NCI-H1694 (cell line): ENCODE data around the gene PXDC1.
"Not testable (repeated sequence)": the region's sequence is repeated elsewhere in the genome, so short reads cannot be mapped to it uniquely, and the experiment has no call there.

ENCODE experiments used
- DNase-seq: peaks from one replicate; lab custom pipeline; 2025; lab: John Stamatoyannopoulos, UW

PXDC1 gene

DNA sequence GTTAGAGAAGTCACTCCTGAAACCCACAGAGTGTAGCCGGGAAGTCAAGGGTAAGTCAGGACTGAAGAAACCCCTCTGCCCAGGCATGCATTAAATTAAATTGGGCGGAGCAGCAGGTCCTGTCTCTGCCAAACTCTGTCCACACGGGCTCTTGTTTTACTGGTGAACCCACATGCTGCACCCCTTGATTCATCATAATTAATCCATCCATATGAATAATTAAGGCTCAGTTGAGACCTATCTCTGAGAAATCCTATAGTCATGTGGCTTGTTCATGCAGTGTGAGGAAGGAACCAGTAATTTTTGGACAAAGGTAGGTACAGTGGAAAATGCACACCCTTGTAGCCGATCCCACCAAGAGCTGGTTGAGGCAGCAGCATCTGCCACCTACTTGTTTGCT, 43.0 kb downstream of the PXDC1 start:
- no peak for DNase-seq

DNA sequence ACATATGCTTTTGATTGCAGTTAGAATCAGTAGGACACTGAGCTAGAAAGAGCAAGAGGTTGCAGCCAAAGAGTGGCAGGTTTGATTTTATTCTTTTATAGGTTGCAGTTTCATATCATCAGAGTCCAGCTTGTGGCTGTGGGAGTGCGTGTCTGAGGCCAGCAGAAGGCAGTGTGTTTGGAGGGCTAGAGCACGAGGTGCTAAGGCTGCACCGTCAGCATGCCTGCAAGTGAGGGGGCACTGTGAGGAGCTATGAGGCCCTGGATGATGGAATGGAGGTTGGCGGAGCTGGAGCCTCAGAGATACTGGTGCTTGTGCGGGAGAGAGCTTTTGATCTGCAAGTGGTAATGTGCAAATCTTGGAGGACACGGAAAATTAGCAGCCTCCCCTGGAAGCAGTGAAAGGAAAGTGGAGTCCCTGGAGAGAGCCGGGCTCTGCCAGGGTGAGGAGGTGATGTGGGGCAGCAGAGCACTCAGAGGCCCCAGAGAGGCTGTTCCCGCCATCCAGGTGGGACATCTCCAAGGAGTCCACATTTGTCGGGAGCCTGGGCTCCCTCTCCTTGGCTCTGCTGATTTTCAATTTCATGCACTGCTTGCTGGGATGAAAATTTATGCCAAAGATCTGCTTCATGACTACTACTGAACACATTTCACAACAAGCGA, 43.6 kb downstream of the PXDC1 start:
- no peak for DNase-seq

DNA sequence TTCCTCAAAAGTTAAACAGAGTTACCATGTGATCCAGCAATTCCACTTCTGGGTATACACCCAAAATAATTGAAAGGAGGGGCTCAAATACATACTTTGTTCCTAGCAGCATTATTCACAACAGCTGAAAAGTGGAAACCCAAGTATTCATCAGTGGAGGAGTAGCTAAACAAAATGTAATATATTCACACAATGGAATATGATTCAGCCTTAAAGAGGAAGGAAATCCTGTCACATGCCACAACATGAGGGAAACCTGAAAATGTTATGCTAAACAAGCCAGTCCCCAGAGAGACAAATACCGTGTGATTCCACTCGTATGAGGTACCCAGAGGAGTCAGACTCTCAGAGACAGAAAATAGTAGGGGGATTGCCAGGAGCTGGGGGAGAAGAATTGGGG, 44.5 kb downstream of the PXDC1 start:
- no peak for DNase-seq

DNA sequence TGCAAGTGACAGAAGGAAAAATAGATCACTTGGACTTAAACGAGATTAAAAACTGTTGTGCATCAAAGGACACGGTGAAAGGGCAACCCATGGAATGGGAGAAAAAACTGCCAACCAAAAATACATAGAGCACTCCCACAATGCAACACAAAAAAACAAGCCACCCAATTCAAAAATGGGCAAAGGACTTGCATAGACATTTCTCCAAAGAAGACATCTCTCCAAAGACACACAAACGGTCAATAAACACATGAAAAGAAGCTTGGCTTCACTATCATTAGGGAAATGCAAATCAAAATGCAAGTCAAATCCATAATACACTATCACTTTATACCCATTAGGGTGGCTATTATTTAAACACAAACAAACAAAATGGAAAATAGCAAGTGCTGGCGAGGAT, 45.0 kb downstream of the PXDC1 start:
- DNase-seq = no peak

DNA sequence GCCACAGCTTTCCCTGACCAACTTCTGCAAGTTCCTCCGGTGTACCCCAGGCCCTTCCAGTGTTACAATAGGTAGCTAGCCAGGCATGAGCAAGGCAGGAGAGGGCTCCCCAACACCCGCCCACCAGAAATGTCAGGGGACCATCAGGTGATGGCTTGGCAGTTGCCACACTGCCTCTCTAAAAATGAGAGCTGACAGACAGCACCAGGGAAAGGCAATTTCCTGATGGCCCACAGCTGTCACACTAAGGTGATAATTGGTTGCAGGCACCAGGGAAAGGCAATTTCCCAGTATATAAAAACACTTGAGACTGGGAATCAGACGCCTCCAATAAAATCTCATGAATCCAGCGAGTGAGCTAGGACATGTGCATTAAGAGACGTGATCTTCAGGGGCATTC, 49.9 kb downstream of the PXDC1 start:
- no peak for DNase-seq

DNA sequence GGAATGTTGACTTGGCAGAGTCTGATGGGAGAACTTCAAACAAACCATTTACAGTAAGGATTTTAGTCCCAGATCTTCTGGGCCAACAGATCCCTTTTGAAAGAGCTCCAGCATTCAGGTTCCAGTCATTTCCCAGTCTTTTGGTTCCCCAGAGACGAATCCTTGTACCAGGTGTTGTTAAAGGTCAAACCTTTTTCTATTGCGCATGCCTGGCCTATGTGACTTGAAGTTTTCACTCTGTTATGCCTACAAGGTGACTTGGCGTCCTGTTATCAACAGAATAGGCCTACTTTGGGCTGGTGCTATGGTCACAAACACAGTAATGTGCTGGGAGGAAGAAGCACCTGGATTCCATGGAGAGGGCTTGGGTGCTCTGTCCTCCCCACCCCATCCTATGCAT, 52.3 kb downstream of the PXDC1 start:
- no peak for DNase-seq

DNA sequence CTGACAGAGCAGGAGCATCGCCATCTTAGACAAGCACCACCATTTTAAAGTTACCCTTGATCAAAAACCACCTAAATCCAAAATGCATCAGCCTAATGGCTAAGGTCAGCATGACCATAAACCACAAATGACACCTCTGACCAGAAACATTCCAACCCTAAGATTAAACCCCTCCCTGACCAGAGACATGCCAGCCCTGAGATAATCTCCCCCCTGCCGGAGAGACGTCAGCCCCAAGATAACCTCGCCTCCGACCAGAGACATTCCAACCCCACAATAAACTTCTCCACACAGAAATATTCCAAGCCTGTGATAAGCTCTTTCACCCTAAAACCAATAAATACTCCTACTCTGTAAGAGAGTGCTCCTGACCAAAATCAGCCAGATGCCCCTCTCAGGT, 53.5 kb downstream of the PXDC1 start:
- no peak for DNase-seq

DNA sequence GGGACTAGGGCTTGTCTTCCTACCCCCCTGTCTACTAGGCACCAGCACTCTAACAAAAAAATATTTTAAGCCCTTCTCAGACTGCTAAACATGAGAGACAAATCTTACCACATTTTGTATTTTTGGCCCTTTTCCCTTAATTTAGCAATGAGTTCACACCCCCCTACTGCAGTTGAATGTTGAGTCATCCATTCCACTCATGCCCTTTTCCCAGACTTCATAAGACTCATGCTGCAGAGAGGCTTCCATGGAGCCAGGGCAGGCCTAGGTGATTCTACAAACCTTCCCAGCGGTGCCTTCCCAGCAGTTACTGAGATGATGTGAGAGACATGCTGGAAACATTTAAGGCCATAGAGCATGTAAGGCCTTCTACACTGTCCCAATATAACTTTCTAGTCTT, 53.9 kb downstream of the PXDC1 start:
- DNase-seq = no peak

DNA sequence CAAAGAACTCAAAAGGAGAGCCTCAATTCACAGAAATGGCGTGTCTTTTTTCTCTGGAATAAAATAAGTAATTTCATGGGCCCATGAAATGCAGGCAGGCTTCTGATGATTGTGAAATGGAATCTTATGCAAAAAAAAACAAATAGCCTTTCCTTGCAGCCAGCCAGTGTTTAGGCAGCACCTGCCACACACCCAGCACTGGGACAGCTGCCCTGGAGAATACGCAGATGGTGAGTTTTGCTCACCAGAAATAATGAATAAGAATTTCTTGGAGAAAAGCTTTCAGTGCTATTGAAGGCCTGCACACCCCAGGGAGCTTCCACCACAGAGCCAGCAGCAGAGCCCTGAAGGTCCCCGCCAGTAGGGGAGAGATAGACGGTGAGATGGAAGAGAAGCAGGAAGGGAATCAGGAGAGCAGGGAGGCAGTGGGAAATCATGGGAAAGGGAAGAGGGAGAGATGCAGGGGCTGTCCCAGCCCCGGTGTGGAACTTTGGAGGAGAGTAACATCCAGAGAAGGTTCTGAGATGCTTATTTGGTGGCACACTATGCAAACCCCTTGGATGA, 54.9 kb downstream of the PXDC1 start:
- DNase-seq = no peak

DNA sequence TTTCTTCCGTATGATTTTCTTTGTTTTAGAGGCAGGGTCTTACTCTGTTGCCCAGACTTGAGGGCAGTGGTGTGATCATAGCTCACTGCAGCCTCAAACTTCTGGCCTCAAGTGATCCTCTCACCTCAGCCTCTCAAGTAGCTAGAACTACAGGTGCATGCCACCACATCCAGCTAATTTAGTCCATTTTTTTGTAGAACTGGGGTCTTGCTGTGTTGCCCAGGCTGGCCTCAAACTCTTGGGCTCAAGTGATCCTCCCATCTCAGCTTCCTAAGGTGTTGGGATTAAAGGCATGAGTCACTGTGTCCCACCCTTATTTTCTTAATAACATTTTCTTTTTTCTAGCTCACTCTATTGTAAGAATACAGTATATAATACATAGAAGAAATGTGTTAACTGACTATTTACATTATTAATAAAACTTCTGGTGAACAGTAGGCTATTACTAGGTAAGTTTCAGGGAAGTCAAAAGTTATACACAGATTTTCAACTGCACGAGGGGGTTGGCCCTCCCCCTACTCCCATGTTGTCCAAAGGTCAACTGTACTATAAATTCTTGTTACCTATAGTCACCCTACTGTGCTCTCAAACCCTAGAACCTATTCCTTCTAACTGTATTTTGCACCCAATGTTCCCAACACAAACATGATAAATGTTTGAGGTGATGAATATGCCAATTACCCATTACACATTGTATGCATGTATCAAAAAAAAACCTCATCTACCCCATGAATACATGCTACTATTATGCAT, 56.3 kb downstream of the PXDC1 start:
- no peak for DNase-seq

DNA sequence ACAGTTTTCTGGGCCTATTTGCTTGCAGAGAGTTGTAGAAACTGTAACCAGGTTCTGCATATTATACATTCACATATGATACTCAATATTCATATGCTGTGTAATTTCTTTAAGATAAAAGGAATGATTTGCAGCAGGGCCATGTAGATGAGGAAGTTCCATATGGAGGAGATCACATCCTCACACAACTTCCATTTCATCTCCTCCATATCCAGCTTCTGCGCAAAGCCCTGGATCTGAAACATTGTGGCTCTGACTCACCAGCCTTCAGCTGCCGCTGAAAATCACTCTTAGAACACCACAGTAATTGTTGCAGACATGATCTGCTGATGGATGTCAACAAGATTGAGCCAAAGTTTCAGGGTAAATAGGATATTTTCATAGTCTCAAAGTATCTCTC, 57.7 kb downstream of the PXDC1 start:
- no peak for DNase-seq

DNA sequence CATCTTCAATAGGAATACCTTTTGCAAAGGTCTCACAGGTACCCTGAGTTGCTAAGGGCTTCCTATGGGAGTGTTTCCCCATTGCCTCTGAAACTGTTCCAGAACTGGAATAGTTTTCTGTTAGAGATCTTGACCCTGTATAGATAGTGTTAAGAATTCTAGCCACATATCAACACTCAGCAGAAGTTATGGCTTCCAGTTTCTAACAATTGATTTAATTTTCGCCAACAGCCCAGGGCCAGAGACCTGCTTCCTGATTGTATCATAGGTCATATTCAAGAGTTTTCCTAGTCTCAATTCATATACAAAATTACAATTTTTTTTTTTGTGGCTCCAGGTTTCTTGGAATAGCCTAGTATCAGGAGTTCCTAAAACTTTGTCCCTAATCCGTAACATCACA, 61.0 kb downstream of the PXDC1 start:
- no peak for DNase-seq

DNA sequence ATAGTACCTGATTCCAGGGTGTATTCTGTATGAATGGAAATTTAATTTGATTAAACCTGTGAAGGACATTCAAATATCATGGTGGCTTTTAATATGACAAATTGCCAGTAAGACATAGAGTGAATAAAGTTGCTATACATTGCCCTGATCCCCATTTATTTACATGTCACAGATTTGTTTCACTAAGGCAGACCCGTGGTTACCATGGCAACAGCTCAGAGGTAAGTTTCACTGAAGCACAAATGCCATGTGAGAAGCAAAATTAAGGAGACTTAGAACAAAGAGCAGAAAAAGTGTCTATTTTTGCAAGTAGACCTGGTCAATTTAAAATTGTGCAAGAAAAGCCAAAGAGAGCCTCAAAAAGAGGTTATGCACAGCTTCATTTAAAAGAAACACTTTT, 63.7 kb downstream of the PXDC1 start:
- DNase-seq = no peak

DNA sequence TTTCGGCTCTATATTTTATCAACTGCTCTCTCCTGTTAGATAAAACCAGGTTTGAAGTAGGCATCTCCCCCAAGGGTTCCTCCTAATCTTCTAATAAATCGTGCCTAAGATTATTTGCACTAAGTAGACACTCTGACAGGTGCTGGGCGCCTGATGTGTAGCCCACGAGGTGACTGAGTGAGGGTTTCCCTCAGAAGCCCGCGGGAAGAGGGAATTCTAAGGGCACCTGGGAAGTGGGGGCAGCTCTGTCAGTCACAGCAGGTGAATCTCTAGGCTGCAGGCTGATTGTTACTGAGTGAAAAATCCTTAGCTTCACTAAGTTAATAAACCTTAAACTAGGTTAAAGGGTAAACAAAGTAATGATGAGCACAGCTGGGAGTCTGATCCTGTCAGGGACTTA, 68.2 kb downstream of the PXDC1 start:
- DNase-seq = no peak

DNA sequence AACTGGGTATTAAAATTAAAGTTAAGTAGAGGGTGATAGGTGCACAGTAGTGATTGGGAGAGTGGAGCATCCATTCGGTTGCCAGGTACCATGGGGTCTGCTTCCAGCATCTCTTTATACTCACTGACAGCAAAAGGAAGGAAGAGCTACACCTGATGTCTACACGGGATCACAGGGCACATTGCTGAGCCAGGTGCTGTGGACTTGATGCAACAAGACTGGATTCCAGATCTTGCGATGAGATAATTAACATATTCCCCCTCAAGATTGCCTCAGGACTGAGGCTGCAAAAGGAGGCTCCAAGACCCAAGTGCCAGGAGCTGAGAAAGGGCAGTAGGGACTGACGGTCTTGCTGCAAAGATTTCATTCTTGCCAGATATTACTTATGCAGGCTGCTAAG, 72.6 kb downstream of the PXDC1 start:
- DNase-seq = no peak

DNA sequence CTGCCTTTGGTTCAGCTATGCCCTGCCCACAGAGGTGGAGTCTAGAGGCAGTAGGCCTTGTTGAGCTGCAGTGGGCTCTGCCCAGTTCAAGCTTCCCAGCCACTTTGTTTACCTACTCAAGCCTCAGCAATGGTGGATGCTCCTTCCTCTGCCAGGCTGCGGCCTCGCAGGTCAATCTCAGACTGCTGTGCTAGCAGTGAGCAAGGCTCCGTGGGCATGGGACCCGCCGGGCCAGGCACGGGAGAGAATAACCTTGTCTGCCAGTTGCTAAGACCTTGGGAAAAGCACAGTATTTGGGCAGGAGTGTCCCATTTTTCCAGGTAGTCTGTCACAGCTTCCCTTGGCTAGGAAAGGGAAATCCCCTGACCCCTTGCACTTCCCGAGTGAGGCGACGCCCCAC, 73.8 kb downstream of the PXDC1 start:
- DNase-seq = not testable (repeated sequence)

DNA sequence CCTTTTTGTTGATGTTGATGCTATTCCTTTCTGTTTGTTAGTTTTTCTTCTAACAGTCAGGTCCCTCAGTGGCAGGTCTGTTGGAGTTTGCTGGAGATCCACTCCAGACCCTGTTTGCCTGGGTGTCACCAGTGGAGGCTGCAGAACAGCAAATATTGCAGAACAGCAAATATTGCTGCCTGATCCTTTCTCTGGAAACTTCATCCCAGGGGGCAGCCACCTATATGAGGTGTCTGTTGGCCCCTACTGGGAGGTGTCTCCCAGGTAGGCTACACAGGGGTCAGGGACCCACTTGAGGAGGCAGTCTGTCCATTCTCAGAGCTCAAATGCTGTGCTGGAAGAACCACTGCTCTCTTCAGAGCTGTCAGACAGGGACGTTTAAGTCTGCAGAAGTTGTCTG, 74.2 kb downstream of the PXDC1 start:
- not testable (repeated sequence) for DNase-seq
